ENCODE measurements around the gene PRR4. TPM values are rescaled to one million over a fixed set of nuclear protein-coding genes. Genes with fewer than 3 reads are reported as not detected.

The PRR4 gene
- total and polyA plus RNA-seq, 9 of the 15 experiments (the other 6 are each of a cell fraction or from before 2014, with no cell fraction given), result 0.45 to 5.0 (median 1.8) TPM

GRCh38 chr12:10847744-10848143, 1.5 kb downstream of the PRR4 start (continued):
- TF ChIP-seq, protein P1, sequence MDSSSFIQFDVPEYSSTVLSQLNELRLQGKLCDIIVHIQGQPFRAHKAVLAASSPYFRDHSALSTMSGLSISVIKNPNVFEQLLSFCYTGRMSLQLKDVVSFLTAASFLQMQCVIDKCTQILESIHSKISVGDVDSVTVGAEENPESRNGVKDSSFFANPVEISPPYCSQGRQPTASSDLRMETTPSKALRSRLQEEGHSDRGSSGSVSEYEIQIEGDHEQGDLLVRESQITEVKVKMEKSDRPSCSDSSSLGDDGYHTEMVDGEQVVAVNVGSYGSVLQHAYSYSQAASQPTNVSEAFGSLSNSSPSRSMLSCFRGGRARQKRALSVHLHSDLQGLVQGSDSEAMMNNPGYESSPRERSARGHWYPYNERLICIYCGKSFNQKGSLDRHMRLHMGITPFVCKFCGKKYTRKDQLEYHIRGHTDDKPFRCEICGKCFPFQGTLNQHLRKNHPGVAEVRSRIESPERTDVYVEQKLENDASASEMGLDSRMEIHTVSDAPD (CRISPR knock-in tag; IDR thresholded peaks at IDR 0.05), result no peak
- TF ChIP-seq ZNF77 (CRISPR knock-in tag; IDR thresholded peaks at IDR 0.05) (no peak), RBBP5 (IDR thresholded peaks at IDR 0.05; ENCODE audit: borderline replicate concordance, insufficient read depth, low read length, poor library complexity, severe bottlenecking) (no peak), TARDBP (IDR thresholded peaks at IDR 0.05) (no peak)

- H3K27ac ChIP-seq (ENCODE audit: extremely low read depth, low read depth, low read length), result no peak overlapping the region
- TF ChIP-seq CHCHD3 (CRISPR knock-in tag; IDR thresholded peaks at IDR 0.05) (no peak), CBFA2T2 (conservative IDR thresholded peaks at IDR 0.05) (no peak), ZNF77 (CRISPR knock-in tag; IDR thresholded peaks at IDR 0.05) (no peak), CCNT2 (IDR thresholded peaks at IDR 0.05; ENCODE audit: borderline replicate concordance, extremely low read depth, insufficient read length, low read depth, low read length) (no peak), HNRNPL (IDR thresholded peaks at IDR 0.05; ENCODE audit: low read depth, low read length) (no peak), TEAD2 (tag; IDR thresholded peaks at IDR 0.05) (no peak), ESRRA (IDR thresholded peaks at IDR 0.05; ENCODE audit: borderline replicate concordance, low read depth) (no peak), ELF1 (tag; IDR thresholded peaks at IDR 0.05) (no peak)
- TF ChIP-seq, protein P2, sequence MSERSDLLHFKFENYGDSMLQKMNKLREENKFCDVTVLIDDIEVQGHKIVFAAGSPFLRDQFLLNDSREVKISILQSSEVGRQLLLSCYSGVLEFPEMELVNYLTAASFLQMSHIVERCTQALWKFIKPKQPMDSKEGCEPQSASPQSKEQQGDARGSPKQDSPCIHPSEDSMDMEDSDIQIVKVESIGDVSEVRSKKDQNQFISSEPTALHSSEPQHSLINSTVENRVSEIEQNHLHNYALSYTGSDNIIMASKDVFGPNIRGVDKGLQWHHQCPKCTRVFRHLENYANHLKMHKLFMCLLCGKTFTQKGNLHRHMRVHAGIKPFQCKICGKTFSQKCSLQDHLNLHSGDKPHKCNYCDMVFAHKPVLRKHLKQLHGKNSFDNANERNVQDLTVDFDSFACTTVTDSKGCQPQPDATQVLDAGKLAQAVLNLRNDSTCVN (CRISPR knock-in tag; IDR thresholded peaks at IDR 0.05), result no peak
- no peaks in the 10 kb centered on the region for H3K36me3 ChIP-seq (ENCODE audit: control insufficient read depth, insufficient read depth, low read length)
- no peaks in the 10 kb centered on the region for H4K20me1 ChIP-seq (replicated peaks; ENCODE audit: control insufficient read depth, insufficient read depth, low read length)
- in situ Hi-C loops (cut with MboI) (no loop called here), intact Hi-C loops (cut with micrococcal nuclease) (no loop called here)
- ChIA-PET POLR2A (no interaction called here), CTCF (ENCODE audit: low intra/inter-chr PET ratio) (no interaction called here)
- no peaks in the 10 kb centered on the region for H3K9me1 ChIP-seq (ENCODE audit: control insufficient read depth, insufficient read depth, low read length)
- H3K9ac ChIP-seq (ENCODE audit: insufficient read depth in 1 of 2, low read depth in 2 of 2, low read length in 2 of 2), result no peak overlapping the region
- H3K9me3 ChIP-seq (replicated peaks; ENCODE audit: control insufficient read depth, insufficient read depth, low read depth, low read length), result no peaks in the 10 kb centered on the region
- H3K4me2 ChIP-seq (ENCODE audit: insufficient read depth, low read length), result no peak overlapping the region
- no peaks in the 10 kb centered on the region for H3K79me2 ChIP-seq (ENCODE audit: control insufficient read depth, insufficient read depth, low read length)
- DNase-seq (ENCODE audit: extremely low read depth in 1 of 4, low spot score in 3 of 4) (no peak), FAIRE-seq (no peak), ATAC-seq (no peak)
- no peak overlapping the region for H3K4me3 ChIP-seq
- no peaks in the 10 kb centered on the region for H3K27me3 ChIP-seq (ENCODE audit: control insufficient read depth in 2 of 2, insufficient read depth in 2 of 2, low read length in 2 of 2)
- H2AFZ ChIP-seq (ENCODE audit: low read depth, low read length), result no peak overlapping the region
- BruUV-seq (replicated peaks), result no TSS peak
- 61% methylated on average over 2 of the region's 2 CpGs for WGBS (ENCODE audit: insufficient coverage, low coverage, missing lambda C conversion rate)
- no peaks in the 10 kb centered on the region for H3K4me1 ChIP-seq (replicated peaks in 1 of 2; ENCODE audit: control insufficient read depth in 2 of 2, insufficient read depth in 2 of 2, low read length in 2 of 2)
Measured at GRCh38 chr12:10842862-10843261, 6.4 kb downstream of the PRR4 start.

All from K562 (cell line).